NCI-H2029 treated with DMSO at 0.1 percent for 48 hours (cell line): ENCODE data around the gene POLL.
"Not testable (repeated sequence)": the region's sequence is repeated elsewhere in the genome, so short reads cannot be mapped to it uniquely, and the experiment has no call there.

Experiments
- DNase-seq: peaks from one replicate; lab custom pipeline; 2025; lab: John Stamatoyannopoulos, UW

The POLL gene

DNA sequence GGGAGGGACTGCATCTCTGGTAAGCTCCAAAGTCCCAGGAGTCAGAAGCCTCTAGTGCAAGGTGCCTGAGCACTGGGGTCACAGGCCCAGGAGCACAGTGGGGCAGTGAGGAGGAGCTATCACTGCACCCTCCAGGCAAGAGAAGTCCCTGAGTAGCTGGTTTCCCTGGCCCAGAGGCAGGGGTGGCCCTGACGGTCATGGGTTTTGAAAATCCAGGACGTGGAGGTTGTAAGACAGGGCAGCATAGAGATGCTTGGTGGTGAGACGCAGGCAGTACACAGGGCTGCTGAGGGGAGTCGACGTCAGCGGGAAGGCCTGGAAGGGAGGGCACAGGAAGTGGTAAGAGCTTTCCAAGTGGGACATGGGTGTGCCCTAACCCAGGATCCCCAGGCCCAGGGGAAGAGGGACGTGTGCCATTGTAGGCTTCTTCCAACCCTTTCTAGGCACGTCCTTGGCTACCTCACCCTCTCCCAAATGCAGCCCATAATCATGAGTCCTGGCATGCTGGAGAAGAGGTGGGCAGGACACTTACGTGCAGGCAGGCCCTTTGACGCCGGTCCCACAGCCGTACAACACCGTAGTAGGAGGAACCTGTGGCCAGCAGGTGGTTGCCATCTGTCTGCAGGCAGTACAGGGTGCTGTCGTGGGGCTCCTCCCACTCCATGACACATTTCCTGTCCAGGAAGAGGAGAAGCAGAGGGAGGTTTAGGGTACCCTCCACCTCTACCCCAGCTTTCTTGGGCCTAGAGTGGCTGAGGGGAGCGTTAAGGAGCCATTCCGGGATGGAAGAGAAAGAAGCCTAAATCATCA lies 23.2 kb upstream of the POLL start:
- DNase-seq, result no peak

- no peak for DNase-seq
Observed at GRCh38 chr10:101609481-101609880, 21.4 kb upstream of the POLL start.

DNA sequence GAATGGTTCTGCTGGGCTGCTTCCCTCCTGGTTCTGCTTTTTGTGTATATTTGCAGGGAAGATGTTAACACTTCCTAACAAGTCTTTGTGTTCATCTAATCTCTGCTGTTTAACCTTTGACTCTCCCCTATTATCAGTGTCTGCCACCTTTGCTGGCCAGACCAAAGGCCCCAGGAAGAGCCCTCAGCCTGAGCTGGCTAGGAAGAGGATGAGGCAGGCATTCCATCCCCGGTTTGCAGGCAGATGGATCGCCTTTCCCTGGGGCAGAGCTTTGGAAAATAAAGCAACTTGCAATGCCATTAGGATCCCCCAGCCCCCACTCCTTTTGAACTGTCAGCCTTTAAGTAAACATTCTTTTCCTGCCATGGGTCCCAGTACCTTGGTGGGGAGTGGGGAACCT lies 19.1 kb upstream of the POLL start:
- DNase-seq, result no peak

GRCh38 chr10:101602761-101603398 lies 14.8 kb upstream of the POLL start:
- DNase-seq, result peak; percentile 24

DNA sequence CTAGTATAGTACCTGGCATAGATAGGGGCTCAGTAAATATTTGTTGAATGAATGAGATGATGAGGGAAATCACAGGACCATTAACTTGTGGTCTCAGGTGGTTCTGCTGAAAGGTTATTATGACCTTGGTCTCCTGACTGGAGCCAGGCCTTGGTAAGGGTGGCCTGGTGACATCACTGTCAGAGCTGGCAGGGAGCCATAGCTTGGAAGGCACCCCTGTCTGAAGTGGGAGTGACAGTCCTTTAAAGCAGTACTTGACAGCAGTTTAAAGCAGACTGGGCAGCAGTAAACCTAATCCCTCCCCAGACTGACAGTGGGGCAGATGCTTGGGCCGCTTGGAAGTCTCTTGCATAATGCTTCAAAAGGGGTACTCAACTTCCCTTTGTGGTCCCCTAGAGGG lies 13.5 kb upstream of the POLL start:
- DNase-seq, result peak; percentile 83

GRCh38 chr10:101597091-101597900 lies 9.2 kb upstream of the POLL start:
- DNase-seq, result no peak

- DNase-seq, result peak; percentile 37
Observed at GRCh38 chr10:101595591-101596433, 7.8 kb upstream of the POLL start.

GRCh38 chr10:101593331-101593730 lies 5.3 kb upstream of the POLL start:
- not testable (repeated sequence) for DNase-seq

DNA sequence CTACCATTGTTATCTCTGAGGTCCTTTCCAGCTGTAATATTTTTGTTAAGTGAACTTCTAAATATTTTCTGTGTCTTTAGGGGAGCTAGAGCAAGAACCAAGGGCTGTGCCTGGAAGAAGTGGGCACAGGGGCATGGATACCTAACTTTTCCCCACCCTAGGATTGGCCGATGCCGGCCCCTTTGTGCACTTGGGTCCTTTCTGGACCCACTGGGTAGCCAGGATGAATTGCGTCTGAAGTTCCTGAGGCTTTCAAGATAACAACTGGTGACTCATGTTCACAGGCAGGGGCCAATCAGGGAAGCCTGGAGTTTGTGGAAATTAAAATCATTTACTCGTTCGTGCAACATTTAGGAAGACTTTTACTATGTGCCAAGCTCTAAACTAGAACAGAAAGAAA lies 822 bp upstream of the POLL start:
- DNase-seq, result no peak

DNA sequence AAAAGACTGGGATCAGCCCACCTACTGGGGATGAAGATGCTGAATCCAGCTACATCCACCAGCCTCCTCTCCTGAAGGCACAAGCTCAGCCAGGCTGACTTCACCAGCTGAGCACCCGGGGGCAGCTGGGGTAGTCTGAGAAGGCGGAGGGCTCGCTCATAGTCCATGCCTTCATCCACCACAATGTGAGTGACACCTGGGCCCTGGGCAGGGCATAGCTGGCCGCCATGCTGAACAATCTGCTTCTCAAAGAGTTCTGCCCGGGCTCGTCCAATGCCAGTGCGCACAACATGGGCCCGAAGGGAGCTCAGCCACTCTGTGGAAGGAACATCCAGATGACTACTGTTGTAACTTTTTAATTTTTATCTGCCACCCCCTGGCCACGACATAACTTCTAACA lies 2.2 kb downstream of the POLL start:
- no peak for DNase-seq

GRCh38 chr10:101580486-101581399 lies 7.3 kb downstream of the POLL start:
- DNase-seq, result no peak

DNA sequence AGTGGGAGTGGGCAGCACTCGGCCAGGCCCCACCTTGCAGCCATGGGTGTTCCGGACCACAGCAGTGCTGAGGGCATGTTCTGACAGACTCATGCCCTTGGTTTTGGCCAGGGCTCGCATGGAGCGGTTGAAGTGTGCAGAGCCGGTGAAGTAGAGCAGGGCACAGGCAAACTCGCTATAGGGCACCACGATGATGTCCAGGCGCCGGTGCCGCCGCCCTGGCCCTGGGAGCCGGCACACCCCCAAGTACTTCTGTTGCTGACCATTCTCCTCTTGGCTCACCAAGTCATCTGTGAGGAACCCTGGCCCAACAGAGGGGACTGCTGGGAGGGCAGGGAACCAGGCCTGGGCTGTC lies 8.6 kb downstream of the POLL start:
- DNase-seq, result no peak

GRCh38 chr10:101578803-101579515 lies 9.1 kb downstream of the POLL start:
- no peak for DNase-seq

GRCh38 chr10:101578192-101578591 lies 9.9 kb downstream of the POLL start:
- DNase-seq, result no peak

DNA sequence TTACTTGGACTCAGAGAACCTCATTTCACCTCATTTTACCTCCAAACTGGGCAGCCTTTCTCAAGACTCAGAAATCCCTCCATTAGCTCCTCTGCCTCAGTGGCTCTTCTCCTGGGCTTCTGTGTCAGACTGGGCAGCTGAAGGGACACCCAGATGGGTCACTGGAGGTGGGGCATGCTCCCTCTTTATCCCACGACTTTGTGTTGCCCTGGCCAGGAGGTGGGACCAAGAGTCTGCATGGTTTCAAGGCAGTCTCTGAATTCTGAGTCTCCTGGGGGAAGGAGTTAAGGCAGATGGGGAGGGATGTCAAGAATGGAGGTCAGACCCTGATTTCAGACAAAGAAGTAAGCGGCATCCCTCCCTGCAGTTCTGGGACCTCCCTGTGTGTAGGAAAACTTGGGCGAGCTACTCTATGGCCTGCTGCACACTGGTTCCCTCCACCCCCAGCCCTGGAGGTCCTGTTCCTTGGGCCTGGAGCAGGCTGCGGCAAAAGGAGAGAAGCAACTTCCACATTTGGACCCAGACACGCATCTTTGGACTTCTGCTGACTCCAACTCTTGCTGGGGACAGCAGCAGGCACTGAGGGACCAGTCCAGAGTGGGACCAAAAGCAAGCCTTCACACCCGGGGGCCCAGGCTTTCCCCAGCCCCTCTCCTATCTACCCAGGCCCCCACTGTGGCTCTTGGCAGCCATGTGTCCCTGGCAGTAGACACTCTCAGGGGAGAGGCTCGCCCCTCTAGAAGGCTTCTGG lies 10.8 kb downstream of the POLL start:
- DNase-seq, result no peak

GRCh38 chr10:101576211-101576863 lies 11.7 kb downstream of the POLL start:
- DNase-seq, result no peak

DNA sequence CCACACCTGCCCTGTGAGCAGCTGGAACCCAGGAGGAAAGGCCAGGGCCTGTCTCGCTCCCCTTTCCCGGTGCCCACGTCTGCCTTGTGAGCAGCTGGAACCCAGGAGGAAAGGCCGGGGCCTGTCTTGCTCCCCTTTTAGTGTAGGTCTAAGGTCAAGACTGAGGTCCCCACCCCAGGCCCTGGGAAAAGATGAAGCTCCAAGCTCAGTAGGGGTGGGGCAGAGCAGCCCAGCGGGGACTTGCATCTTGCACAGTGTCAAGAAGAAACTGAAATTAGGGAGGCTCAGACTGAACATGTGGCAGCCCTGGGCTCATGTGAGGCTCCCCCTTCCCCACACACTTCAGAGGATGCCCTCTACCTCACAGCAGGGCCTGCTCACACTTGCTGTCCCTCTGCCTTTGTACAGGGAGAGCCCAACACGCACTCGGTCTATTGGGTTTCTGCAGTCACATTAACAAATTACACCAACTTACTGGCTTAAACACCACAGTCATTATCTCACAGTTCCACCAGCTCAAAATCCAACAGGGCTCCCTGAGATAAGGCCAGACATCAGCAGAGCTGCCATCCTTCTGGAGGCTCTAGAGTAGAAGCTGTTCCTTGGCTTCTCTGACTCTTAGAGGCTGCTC lies 12.4 kb downstream of the POLL start:
- DNase-seq, result no peak

DNA sequence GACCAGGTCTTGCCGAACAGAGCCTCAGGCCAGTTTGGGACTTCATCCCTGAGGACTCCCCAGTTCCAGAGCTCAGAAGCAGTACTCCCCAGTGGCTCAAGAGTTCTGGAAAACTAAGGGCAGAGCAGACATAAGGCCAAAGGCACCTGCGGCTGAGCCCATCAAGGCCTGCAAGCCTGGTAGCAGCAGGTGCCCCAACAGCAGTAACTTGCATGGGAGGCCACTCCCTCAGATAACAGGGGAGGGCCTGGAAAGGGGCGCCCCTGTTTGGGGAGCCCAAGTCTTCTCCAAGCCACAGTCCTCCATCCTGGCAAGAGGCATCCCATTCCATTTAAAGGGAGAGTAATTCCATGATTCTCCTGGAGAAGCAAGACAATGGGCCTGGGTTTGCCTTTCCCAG lies 13.0 kb downstream of the POLL start:
- DNase-seq, result no peak
